Measurements from ENCODE around the gene ZNF385B.

The ZNF385B gene

GRCh38 chr2:179417436-179417949 is 443.9 kb downstream of the ZNF385B start:
- H3K27me3 ChIP-seq (replicated peaks; ENCODE audit: control insufficient read depth, insufficient read depth, low read length, poor library complexity, severe bottlenecking), result no peaks in the 10 kb centered on the region
- H3K4me1 ChIP-seq (ENCODE audit: control insufficient read depth, insufficient read depth, low read length, poor library complexity, severe bottlenecking), result no peaks in the 10 kb centered on the region
- H3K4me3 ChIP-seq (ENCODE audit: insufficient read depth, low read depth, low read length, poor library complexity, severe bottlenecking), result no peak overlapping the region
- H3K36me3 ChIP-seq (ENCODE audit: control insufficient read depth, insufficient read depth, low read length), result no peaks in the 10 kb centered on the region
- no peak overlapping the region for H3K27ac ChIP-seq (ENCODE audit: insufficient read depth, low read length, poor library complexity, severe bottlenecking)
- no peaks in the 10 kb centered on the region for H3K9me3 ChIP-seq (ENCODE audit: control insufficient read depth, low read length)
- no peak for DNase-seq

DNA sequence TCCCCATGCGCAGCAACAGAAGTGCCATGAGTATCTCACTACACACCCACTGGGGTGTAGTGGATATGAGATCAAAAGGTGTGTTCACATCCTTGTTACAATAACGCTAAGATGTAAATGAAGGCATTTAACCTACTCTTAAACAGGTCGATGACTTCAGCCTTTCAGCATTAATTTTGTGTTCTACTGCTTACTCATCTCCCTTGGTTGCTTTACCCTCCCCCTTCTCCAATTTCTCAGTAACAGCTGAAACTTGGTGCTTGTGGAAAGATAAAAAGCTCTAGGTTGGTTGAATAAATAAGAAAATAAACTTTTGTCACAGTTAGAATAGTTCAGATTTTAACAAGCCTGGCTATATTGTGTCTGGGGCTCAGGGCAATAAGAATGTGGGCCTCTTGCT is 449.3 kb downstream of the ZNF385B start:
- no peak for DNase-seq
- no peak overlapping the region for H3K4me3 ChIP-seq (ENCODE audit: insufficient read depth, low read depth, low read length, poor library complexity, severe bottlenecking)

DNA sequence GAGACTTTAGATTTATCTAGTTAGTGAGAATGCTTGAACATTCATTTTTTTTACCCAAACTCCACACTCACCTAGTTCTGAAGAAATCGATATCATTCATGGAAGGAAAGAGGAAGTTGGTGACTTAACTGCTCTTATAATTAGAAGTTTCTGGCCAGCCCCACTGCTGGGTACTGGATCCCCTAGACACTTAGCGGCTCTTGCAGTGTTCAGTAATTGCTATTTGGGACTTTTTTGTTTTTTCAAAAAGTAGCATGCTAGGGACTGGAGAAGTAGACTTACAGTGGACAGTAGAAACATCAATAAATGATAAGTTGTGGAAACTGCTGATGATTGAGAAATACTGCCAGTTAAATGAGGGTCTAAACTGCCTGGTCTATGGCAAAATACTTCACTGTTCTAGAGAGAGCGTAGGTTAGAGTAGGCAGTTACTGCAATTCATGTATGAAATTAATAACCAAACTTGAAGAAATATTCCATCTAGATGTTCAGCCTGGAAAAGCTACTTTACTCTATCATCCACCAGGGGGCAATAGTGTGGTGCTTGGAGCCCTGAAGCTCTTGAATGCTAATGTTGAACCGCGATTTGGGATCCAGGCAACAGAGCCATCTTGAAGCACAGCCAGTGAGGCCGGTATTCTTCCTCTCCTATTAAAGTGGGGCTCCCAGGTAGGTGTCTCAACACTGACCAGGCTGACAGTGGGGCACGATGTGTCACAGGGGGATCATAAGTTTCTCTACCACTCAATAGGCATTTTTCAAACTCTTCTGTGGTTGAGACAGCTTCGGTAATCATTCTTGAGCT is 450.7 kb downstream of the ZNF385B start:
- no peak for DNase-seq

More for the DNA sequence above, 449.3 kb downstream of the ZNF385B start:
- Histone ChIP-seq H3K36me3 (ENCODE audit: control insufficient read depth, insufficient read depth, low read length) (no peaks in the 10 kb centered on the region), H3K4me1 (ENCODE audit: control insufficient read depth, insufficient read depth, low read length, poor library complexity, severe bottlenecking) (no peaks in the 10 kb centered on the region), H3K27me3 (replicated peaks; ENCODE audit: control insufficient read depth, insufficient read depth, low read length, poor library complexity, severe bottlenecking) (peaks cover 5% of the 10 kb centered on the region), H3K9me3 (ENCODE audit: control insufficient read depth, low read length) (no peaks in the 10 kb centered on the region), H3K27ac (ENCODE audit: insufficient read depth, low read length, poor library complexity, severe bottlenecking) (no peak overlapping the region)

DNA sequence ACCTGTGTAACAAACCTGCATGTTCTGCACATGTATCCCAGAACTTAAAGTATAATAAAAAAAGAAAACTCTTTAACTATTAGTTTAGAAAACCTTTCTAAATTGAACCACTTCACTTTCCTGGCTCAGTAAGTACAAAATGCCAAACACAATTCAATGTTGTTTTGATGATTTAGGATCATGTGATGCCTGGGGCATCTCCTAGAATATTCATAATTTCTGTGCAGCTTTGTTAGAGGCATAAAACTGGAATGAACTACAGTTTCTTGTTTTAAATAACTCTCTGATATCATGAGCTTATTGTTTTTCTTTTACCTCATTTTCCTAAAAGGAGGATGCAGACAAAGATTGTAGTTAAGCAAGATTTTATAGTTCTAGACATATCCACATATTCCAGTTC is 457.8 kb downstream of the ZNF385B start:
- H3K4me1 ChIP-seq (ENCODE audit: control insufficient read depth, insufficient read depth, low read length, poor library complexity, severe bottlenecking), result no peaks in the 10 kb centered on the region
- H3K4me3 ChIP-seq (ENCODE audit: insufficient read depth, low read depth, low read length, poor library complexity, severe bottlenecking), result no peak overlapping the region
- H3K36me3 ChIP-seq (ENCODE audit: control insufficient read depth, insufficient read depth, low read length), result no peaks in the 10 kb centered on the region
- no peak for DNase-seq
- no peaks in the 10 kb centered on the region for H3K27me3 ChIP-seq (replicated peaks; ENCODE audit: control insufficient read depth, insufficient read depth, low read length, poor library complexity, severe bottlenecking)
- H3K27ac ChIP-seq (ENCODE audit: insufficient read depth, low read length, poor library complexity, severe bottlenecking), result no peak overlapping the region
- H3K9me3 ChIP-seq (ENCODE audit: control insufficient read depth, low read length), result no peaks in the 10 kb centered on the region

More for the DNA sequence above, 450.7 kb downstream of the ZNF385B start:
- H3K9me3 ChIP-seq (ENCODE audit: control insufficient read depth, low read length), result no peaks in the 10 kb centered on the region
- H3K4me3 ChIP-seq (ENCODE audit: insufficient read depth, low read depth, low read length, poor library complexity, severe bottlenecking), result no peak overlapping the region
- no peaks in the 10 kb centered on the region for H3K36me3 ChIP-seq (ENCODE audit: control insufficient read depth, insufficient read depth, low read length)
- no peak overlapping the region for H3K27ac ChIP-seq (ENCODE audit: insufficient read depth, low read length, poor library complexity, severe bottlenecking)
- no peaks in the 10 kb centered on the region for H3K4me1 ChIP-seq (ENCODE audit: control insufficient read depth, insufficient read depth, low read length, poor library complexity, severe bottlenecking)
- peaks cover 5% of the 10 kb centered on the region for H3K27me3 ChIP-seq (replicated peaks; ENCODE audit: control insufficient read depth, insufficient read depth, low read length, poor library complexity, severe bottlenecking)

DNA sequence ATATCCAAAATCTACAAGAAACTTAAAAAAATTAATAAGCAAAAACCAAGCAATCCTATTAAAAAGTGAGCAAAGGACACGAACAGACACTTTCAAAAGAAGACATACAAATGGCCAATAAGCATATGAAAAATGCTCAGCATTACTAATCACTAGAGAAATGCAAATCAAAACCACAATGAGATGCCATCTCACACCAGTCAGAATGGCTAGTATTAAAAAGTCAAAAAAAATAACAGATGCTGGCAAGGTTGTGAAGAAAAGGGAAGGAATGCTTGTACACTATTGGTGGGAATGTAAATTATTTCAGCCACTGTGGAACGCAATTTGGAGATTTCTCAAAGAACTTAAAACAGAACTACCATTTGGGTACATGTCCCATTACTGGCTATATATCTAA is 467.9 kb downstream of the ZNF385B start:
- no peak for DNase-seq
- Histone ChIP-seq H3K4me3 (ENCODE audit: insufficient read depth, low read depth, low read length, poor library complexity, severe bottlenecking) (no peak overlapping the region), H3K9me3 (ENCODE audit: control insufficient read depth, low read length) (no peaks in the 10 kb centered on the region), H3K27me3 (replicated peaks; ENCODE audit: control insufficient read depth, insufficient read depth, low read length, poor library complexity, severe bottlenecking) (no peaks in the 10 kb centered on the region), H3K27ac (ENCODE audit: insufficient read depth, low read length, poor library complexity, severe bottlenecking) (no peak overlapping the region), H3K36me3 (ENCODE audit: control insufficient read depth, insufficient read depth, low read length) (no peaks in the 10 kb centered on the region), H3K4me1 (ENCODE audit: control insufficient read depth, insufficient read depth, low read length, poor library complexity, severe bottlenecking) (no peaks in the 10 kb centered on the region)

Measured in effector memory CD4-positive, alpha-beta T cell (primary cell).